A673 (cell line): ENCODE results near the gene C2CD4B. TPM values are rescaled to one million over a fixed set of nuclear protein-coding genes. Genes with fewer than 3 reads are reported as not detected.

Experiments used
- BruUV-seq: library from RNA; stranded (reverse); fragments of 400-500 nt; replicated peaks from 2 replicates; lab custom pipeline; 2021; lab: Mats Ljungman, UMichigan
- CTCF ChIA-PET: fragments of 300-600 bp; sonication (Branson Sonifier 250); formaldehyde crosslinking; loops from one replicate; lab custom pipeline; 2022; ENCODE audit warnings: antibody characterized with exemption; lab: Charles Lee
- POLR2A ChIA-PET: fragments of 300-600 bp; sonication (Branson Sonifier 250); formaldehyde crosslinking; loops from one replicate; lab custom pipeline; 2022; ENCODE audit warnings: antibody characterized with exemption; ENCODE audit not compliant: low non-redundant PET; lab: Charles Lee
- DNase-seq: peaks from one replicate; pipeline ENCODE4 v3.0.0-alpha.2; 2015; ENCODE audit warnings: low spot score
- H3K27ac ChIP-seq: fragments of 200-600 bp; sonication (generic); 2 replicates; pipeline ENCODE4 v1.5.1; 2016; ENCODE audit warnings: mixed run types, low read depth, mild to moderate bottlenecking, mixed read lengths, antibody characterized with exemption, low read length; ENCODE audit not compliant: poor library complexity, severe bottlenecking
- H3K27me3 ChIP-seq: fragments of 200-600 bp; sonication (generic); replicated peaks from 2 replicates; pipeline ENCODE4 v1.6.1; 2017; ENCODE audit warnings: mixed run types, low read depth, mild to moderate bottlenecking, mixed read lengths, antibody characterized with exemption, low read length; ENCODE audit not compliant: insufficient read depth, poor library complexity
- H3K36me3 ChIP-seq: fragments of 200-600 bp; sonication (generic); 2 replicates; pipeline ENCODE4 v1.6.1; 2016; ENCODE audit warnings: mixed run types, mild to moderate bottlenecking, mixed read lengths, antibody characterized with exemption, low read length; ENCODE audit not compliant: insufficient read depth, poor library complexity, severe bottlenecking
- H3K4me1 ChIP-seq: fragments of 200-600 bp; sonication (generic); 2 replicates; pipeline ENCODE4 v1.6.1; 2017; ENCODE audit warnings: mixed run types, mild to moderate bottlenecking, mixed read lengths, antibody characterized with exemption, low read length; ENCODE audit not compliant: insufficient read depth, poor library complexity, severe bottlenecking
- H3K4me3 ChIP-seq: fragments of 200-600 bp; sonication (generic); 2 replicates; pipeline ENCODE4 v1.5.1; 2016; ENCODE audit warnings: low read depth, mixed run types, mild to moderate bottlenecking, mixed read lengths, low read length; ENCODE audit not compliant: poor library complexity, severe bottlenecking
- H3K9me3 ChIP-seq: fragments of 200-600 bp; sonication (generic); 2 replicates; pipeline ENCODE4 v1.6.1; 2016; ENCODE audit warnings: mixed run types, low read depth, mild to moderate bottlenecking, mixed read lengths, antibody characterized with exemption, low read length; ENCODE audit not compliant: poor library complexity, severe bottlenecking
- CTCF ChIP-seq: fragments of 300-800, 200-600 bp; sonication (generic); conservative IDR thresholded peaks from 2 replicates; pipeline ENCODE4 v1.5.1; 2017; ENCODE audit warnings: low read depth, mild to moderate bottlenecking, antibody characterized with exemption, low read length, moderate library complexity, mixed read lengths
- EZH2 ChIP-seq: fragments of 200-600 bp; sonication (generic); IDR thresholded peaks from 2 replicates; pipeline ENCODE4 v1.6.1; 2017; ENCODE audit warnings: borderline replicate concordance, low read depth, mild to moderate bottlenecking, mixed read lengths, antibody characterized with exemption, low read length; ENCODE audit not compliant: poor library complexity, severe bottlenecking
- intact Hi-C: fragments of 100-400 bp; cut with micrococcal nuclease; formaldehyde crosslinking; loops from one replicate; pipeline ENCODE4 v1.10.0; 2022; ENCODE audit not compliant: unreplicated experiment
- total RNA-seq: library from RNA; stranded (reverse); gene quantifications from 2 replicates; pipeline ENCODE4 v1.2.3, GENCODE V29; 2021

The C2CD4B gene
- total RNA-seq, 1 experiment from 2014 or later, result 0.54 TPM

GRCh38 chr15:62188744-62189143 is 23.7 kb upstream of the C2CD4B start:
- ChIA-PET CTCF (no interaction called here), POLR2A (no interaction called here)
- no peak for DNase-seq
- H3K4me3 ChIP-seq, result no peak overlapping the region
- intact Hi-C loops, result no loop called here
- no peaks in the 10 kb centered on the region for H3K9me3 ChIP-seq
- no peaks in the 10 kb centered on the region for H3K4me1 ChIP-seq
- TF ChIP-seq EZH2, result no peak
- no peak for TF ChIP-seq CTCF
- no peak overlapping the region for H3K27ac ChIP-seq
- no peaks in the 10 kb centered on the region for H3K27me3 ChIP-seq
- BruUV-seq, result no TSS peak
- no peaks in the 10 kb centered on the region for H3K36me3 ChIP-seq

GRCh38 chr15:62187910-62188309 is 22.8 kb upstream of the C2CD4B start:
- no TSS peak for BruUV-seq
- Histone ChIP-seq H3K4me3 (no peak overlapping the region), H3K4me1 (no peaks in the 10 kb centered on the region), H3K9me3 (no peaks in the 10 kb centered on the region), H3K27me3 (no peaks in the 10 kb centered on the region), H3K36me3 (no peaks in the 10 kb centered on the region), H3K27ac (no peak overlapping the region)
- TF ChIP-seq CTCF, result no peak
- TF ChIP-seq EZH2, result no peak
- no peak for DNase-seq
- POLR2A ChIA-PET, result no interaction called here
- intact Hi-C loops, result no loop called here
- CTCF ChIA-PET, result no interaction called here

DNA sequence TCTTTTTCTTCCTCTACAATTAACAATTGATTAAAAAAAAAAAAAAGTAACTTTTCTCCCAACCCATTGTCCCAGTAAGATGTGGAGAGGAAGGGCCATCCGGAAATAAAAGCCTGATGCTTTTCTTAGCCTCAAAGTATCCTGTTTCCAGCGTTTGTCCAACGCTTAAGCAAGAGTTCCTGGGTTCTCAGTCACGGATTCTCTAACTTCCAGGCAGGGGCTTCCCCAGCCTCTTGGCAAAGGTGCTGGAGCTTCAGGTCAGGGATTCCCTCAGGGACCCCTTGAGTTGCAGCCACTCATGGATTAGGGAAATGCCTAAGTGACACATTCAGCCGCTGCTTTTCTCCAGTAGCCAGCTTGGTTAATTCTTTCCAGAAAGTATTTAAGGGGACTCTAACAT is 22.3 kb upstream of the C2CD4B start:
- BruUV-seq, result no TSS peak
- ChIA-PET POLR2A (no interaction called here), CTCF (no interaction called here)
- Histone ChIP-seq H3K36me3 (no peaks in the 10 kb centered on the region), H3K9me3 (no peaks in the 10 kb centered on the region), H3K4me3 (no peak overlapping the region), H3K4me1 (no peaks in the 10 kb centered on the region), H3K27ac (no peak overlapping the region), H3K27me3 (no peaks in the 10 kb centered on the region)
- intact Hi-C loops, result no loop called here
- DNase-seq, result no peak
- no peak for TF ChIP-seq CTCF
